Neutrophil (primary cell): Measurements from ENCODE around the gene GPR137C.

Experiments used
- H3K27ac ChIP-seq: fragments of 200-600 bp; sonication (generic); 2 replicates; pipeline ENCODE4 v1.5.1; 2016; ENCODE audit warnings: mild to moderate bottlenecking, moderate library complexity
- H3K27me3 ChIP-seq: fragments of 200-600 bp; sonication (generic); 2 replicates; pipeline ENCODE4 v1.6.0; 2016; ENCODE audit warnings: mild to moderate bottlenecking
- H3K36me3 ChIP-seq: fragments of 200-600 bp; sonication (generic); 2 replicates; pipeline ENCODE4 v1.5.1; 2017
- H3K4me1 ChIP-seq, 2 experiments: fragments of 200-600 bp in 1 of 2; sonication (generic) in 1 of 2; 1 replicate in 1 of 2; 2 replicates in 1 of 2; pipeline versions ENCODE4 v1.5.1 to v1.6.1; 2013 to 2016; ENCODE audit warnings: low read depth in 1 of 2, low read length in 1 of 2, mild to moderate bottlenecking in 1 of 2, moderate library complexity in 1 of 2; ENCODE audit not compliant: control insufficient read depth in 1 of 2, insufficient read depth in 1 of 2
- H3K4me3 ChIP-seq, 2 experiments: fragments of 200-600 bp in 1 of 2; sonication (generic) in 1 of 2; 1 replicate in 1 of 2; 2 replicates in 1 of 2; pipeline ENCODE4 v1.5.1; 2013 to 2016; ENCODE audit warnings: low read depth in 1 of 2, low read length in 1 of 2, mild to moderate bottlenecking in 1 of 2, moderate library complexity in 1 of 2
- H3K9me3 ChIP-seq: fragments of 200-600 bp; sonication (generic); 2 replicates; pipeline ENCODE4 v1.5.1; 2016
- TF ChIP-seq, protein P1 (sequence below): fragments of 200-600 bp; sonication (generic); IDR thresholded peaks from 2 replicates; pipeline ENCODE4 v1.5.1; 2016; ENCODE audit warnings: antibody characterized with exemption

GPR137C gene, protein sequence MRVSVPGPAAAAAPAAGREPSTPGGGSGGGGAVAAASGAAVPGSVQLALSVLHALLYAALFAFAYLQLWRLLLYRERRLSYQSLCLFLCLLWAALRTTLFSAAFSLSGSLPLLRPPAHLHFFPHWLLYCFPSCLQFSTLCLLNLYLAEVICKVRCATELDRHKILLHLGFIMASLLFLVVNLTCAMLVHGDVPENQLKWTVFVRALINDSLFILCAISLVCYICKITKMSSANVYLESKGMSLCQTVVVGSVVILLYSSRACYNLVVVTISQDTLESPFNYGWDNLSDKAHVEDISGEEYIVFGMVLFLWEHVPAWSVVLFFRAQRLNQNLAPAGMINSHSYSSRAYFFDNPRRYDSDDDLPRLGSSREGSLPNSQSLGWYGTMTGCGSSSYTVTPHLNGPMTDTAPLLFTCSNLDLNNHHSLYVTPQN

DNA sequence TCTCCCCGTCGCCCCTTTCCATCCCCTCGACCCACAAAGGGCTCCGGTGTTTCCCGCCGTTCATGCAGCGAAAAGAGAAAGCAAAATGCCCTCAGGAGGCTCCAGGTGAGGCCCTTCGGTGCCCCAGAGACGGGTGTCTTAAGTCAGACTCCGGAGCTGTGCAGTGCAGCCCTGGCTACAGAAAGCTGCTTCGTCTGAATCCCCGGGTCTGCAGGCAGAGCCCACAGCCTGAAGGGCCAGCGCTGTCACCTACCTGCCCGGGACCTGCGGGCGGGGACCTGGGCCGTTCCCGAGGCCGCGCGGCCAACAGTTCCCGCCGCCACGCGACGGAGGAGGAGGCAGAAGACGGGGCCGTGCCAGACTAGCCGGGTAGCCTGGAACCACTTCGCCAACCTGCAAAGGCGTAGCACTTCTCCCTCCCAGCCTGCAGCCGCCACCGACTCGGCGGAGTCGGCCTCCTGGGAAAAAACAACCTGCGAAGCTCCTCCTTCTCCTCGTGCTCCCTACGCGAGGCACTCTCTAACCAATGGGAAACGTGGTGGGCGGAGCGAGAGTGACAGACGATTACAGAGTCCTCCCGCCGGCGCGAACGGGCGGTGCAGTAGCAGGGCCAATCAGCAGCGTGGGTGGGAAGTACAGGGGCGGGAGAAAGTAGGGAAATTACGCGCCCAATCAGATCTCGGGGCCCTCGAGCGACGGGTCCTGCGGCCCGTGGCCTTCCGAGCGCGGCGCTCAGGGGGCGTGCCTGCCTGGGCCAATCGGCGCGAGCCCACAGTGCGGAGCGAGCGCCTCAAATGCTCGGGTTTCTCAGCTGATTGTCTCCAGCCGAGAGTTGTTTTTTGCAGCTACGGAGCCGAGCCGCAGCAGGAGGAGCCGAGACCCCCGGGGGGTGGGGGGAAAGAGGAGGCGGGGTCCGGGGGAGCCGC, at the start of gene GPR137C, which contains the start of gene TXNDC16:
TSS of gene GPR137C (plus strand) at position 774 of the 926 bp plus-strand sequence. CDS start 312 bp downstream, outside the sequence.
TSS of gene TXNDC16 (minus strand) at position 443 of the 926 bp plus-strand sequence. CDS start 8,948 bp downstream, outside the sequence.
- Histone ChIP-seq H3K36me3 (no peaks in the 10 kb centered on the region), H3K27ac (peak within 1 kb of the TSS; percentile 97), H3K4me3 (peak within 1 kb of the TSS; percentile 78 to 93), H3K9me3 (no peaks in the 10 kb centered on the region), H3K4me1 (peaks cover 25% of the 10 kb centered on the region in 2 experiments), H3K27me3 (peaks cover 15% of the 10 kb centered on the region)
- TF ChIP-seq, protein P1, sequence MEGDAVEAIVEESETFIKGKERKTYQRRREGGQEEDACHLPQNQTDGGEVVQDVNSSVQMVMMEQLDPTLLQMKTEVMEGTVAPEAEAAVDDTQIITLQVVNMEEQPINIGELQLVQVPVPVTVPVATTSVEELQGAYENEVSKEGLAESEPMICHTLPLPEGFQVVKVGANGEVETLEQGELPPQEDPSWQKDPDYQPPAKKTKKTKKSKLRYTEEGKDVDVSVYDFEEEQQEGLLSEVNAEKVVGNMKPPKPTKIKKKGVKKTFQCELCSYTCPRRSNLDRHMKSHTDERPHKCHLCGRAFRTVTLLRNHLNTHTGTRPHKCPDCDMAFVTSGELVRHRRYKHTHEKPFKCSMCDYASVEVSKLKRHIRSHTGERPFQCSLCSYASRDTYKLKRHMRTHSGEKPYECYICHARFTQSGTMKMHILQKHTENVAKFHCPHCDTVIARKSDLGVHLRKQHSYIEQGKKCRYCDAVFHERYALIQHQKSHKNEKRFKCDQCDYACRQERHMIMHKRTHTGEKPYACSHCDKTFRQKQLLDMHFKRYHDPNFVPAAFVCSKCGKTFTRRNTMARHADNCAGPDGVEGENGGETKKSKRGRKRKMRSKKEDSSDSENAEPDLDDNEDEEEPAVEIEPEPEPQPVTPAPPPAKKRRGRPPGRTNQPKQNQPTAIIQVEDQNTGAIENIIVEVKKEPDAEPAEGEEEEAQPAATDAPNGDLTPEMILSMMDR = peak; percentile 50

DNA sequence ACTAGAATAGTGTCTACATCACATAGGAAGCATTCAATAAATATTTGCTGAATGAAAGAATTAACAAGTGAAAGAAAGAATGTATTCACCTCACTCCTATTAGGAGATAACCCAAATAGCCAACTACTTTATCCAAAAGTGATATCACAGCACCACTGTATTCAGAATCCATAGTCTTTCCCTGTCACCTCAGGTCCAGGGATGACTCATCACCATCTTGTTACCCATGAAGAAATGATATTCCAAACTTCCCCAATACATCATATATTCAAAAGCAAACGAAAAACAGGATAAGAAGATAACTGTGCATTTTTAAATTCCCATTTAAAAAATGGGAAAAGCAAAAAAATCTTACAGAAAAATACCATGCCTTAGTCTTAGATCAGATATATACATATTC, 39.4 kb upstream of the GPR137C start:
- H3K36me3 ChIP-seq = no peaks in the 10 kb centered on the region
- TF ChIP-seq, protein P1 = no peak
- H3K27me3 ChIP-seq = no peaks in the 10 kb centered on the region
- H3K4me1 ChIP-seq = no peaks in the 10 kb centered on the region
- H3K9me3 ChIP-seq = no peaks in the 10 kb centered on the region
- no peak overlapping the region for H3K27ac ChIP-seq
- H3K4me3 ChIP-seq = no peak overlapping the region

DNA sequence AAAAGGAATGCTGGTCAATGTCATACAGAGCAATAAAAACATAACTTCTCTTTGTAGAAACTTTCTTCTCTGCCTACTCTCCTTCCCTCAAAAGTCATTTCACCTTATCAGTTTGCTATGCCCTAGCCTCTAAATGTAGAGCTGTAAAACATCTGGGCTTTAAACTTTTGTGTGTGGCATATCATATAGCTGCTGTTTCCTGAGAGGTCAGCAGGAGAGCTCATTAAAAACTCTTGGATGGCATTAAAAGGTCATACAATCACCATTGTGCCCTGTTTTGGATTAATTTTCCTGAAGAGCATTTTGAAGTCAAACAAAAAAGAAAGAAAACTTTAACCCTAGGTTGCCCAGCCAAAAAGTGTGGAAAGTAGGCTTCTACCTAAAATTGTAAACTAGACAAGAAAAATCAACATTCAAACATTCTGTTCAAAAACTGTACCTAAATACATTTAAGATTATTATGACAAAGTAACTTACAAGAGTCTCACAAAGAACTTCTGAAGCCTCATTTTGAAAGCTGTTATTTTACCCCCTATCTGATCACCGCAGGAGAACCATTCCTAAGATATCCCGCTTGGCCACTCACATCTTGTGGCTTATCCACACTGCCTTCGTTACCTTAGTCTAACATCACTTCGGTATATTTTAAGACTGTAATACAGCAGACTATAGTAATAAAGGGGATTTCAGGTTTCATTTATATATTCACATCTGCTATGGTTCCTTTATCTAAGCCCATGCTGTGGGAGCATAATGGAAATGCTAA, 38.4 kb upstream of the GPR137C start:
- H3K4me1 ChIP-seq = no peaks in the 10 kb centered on the region
- no peaks in the 10 kb centered on the region for H3K36me3 ChIP-seq
- TF ChIP-seq, protein P1 = no peak
- no peaks in the 10 kb centered on the region for H3K9me3 ChIP-seq
- H3K4me3 ChIP-seq = no peak overlapping the region
- no peaks in the 10 kb centered on the region for H3K27me3 ChIP-seq
- no peak overlapping the region for H3K27ac ChIP-seq

DNA sequence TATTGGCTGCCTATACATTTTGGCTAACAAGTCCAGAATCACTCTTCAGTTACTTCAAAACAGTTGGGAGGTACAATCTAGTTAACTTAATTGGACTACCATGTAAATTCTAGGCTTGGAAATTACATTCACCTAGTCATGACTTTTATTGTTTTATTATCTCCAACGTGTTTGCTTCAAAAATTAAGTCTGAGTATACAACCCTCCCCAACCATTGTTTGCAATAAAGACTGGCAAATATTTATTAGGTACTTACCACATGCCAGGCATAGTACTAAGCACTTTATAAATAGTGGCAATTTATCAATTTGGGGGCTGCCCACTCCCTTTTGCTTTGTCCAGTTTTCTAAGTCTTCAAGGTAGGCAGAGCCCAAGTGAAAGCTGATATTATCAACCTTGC, 30.6 kb upstream of the GPR137C start:
- H3K9me3 ChIP-seq = no peaks in the 10 kb centered on the region
- TF ChIP-seq, protein P1 = no peak
- no peaks in the 10 kb centered on the region for H3K4me1 ChIP-seq
- no peak overlapping the region for H3K4me3 ChIP-seq
- no peaks in the 10 kb centered on the region for H3K36me3 ChIP-seq
- no peaks in the 10 kb centered on the region for H3K27me3 ChIP-seq
- H3K27ac ChIP-seq = no peak overlapping the region
